Natural killer cell (primary cell): ENCODE results near the gene ECI1. TPM values are rescaled to one million over a fixed set of nuclear protein-coding genes. Genes with fewer than 3 reads are reported as not detected.

Experiments used
- ATAC-seq, 3 donors: fragments of 150-1000 bp in 2 of 3; fragments of 200-7000 bp in 1 of 3; cut with Tn5 transposase; 1 replicate in 1 of 3; 2 replicates in 2 of 3; pipeline ENCODE4 v1.10.0; 2021; ENCODE audit warnings: mild to moderate bottlenecking in 2 of 3, moderate library complexity in 2 of 3
- DNase-seq, 2 donors: peaks; one replicate each; pipeline versions ENCODE4 v3.0.0 to v3.0.0-alpha.2; 2013 to 2021; ENCODE audit warnings: mixed read lengths in 1 of 2
- H3K27ac ChIP-seq: one replicate; pipeline ENCODE4 v1.5.1; 2013; ENCODE audit warnings: mild to moderate bottlenecking, low read length
- H3K27me3 ChIP-seq: one replicate; pipeline ENCODE4 v1.6.1; 2013; ENCODE audit warnings: low read length; ENCODE audit not compliant: control insufficient read depth, insufficient read depth
- H3K36me3 ChIP-seq: one replicate; pipeline ENCODE4 v1.6.1; 2013; ENCODE audit warnings: low read length; ENCODE audit not compliant: control insufficient read depth, insufficient read depth
- H3K4me1 ChIP-seq: one replicate; pipeline ENCODE4 v1.6.1; 2013; ENCODE audit warnings: low read length; ENCODE audit not compliant: control insufficient read depth, insufficient read depth
- H3K4me3 ChIP-seq: one replicate; pipeline ENCODE4 v1.5.1; 2013; ENCODE audit warnings: low read length
- H3K9me3 ChIP-seq: one replicate; pipeline ENCODE4 v1.6.1; 2013; ENCODE audit warnings: low read length; ENCODE audit not compliant: control insufficient read depth, insufficient read depth
- H3K27ac Mint-ChIP-seq, 2 donors: one replicate each; pipeline ENCODE4 v1.8.0; 2022; ENCODE audit warnings: mild to moderate bottlenecking in 2 of 2, mixed read lengths in 2 of 2, moderate library complexity in 1 of 2
- H3K27me3 Mint-ChIP-seq, 2 donors: one replicate each; pipeline ENCODE4 v1.8.0; 2022; ENCODE audit warnings: low read depth in 2 of 2, mixed read lengths in 2 of 2
- H3K36me3 Mint-ChIP-seq: one replicate; pipeline ENCODE4 v1.8.0; 2022; ENCODE audit warnings: mixed read lengths
- H3K4me1 Mint-ChIP-seq, 2 donors: one replicate each; pipeline ENCODE4 v1.8.0; 2022; ENCODE audit warnings: mixed read lengths in 2 of 2
- H3K4me3 Mint-ChIP-seq: one replicate; pipeline ENCODE4 v1.8.0; 2022; ENCODE audit warnings: mild to moderate bottlenecking, moderate library complexity, mixed read lengths
- H3K9me3 Mint-ChIP-seq, 2 donors: one replicate each; pipeline ENCODE4 v1.8.0; 2022; ENCODE audit warnings: mixed read lengths in 2 of 2
- CTCF ChIP-seq: fragments of 200-600 bp; IDR thresholded peaks from one replicate; pipeline ENCODE4 v1.8.0; 2022; ENCODE audit warnings: antibody characterized with exemption
- WGBS: methylation state at CpG from one replicate; pipeline ENCODE4 v1.1.7; 2013; ENCODE audit warnings: missing lambda C conversion rate; ENCODE audit not compliant: insufficient coverage; 5-methylcytosine and 5-hydroxymethylcytosine counted together
- intact Hi-C: fragments of 100-400 bp; cut with micrococcal nuclease; formaldehyde crosslinking; loops from one replicate; pipeline ENCODE4 v1.14.2; 2022
- total RNA-seq, 4 donors: library from RNA; stranded (reverse); fragments of 120-200 nt in 1 of 4; gene quantifications; one replicate each; pipeline versions ENCODE4 v1.2.3 to v1.2.4, GENCODE V29; 2013 to 2022

ECI1 gene
- total RNA-seq, 3 donors from 2014 or later (not counting 1 experiment from before 2014, with no cell fraction given) = 14.6 to 19.2 (median 19.0) TPM

GRCh38 chr16:2191446-2191706 is 60.0 kb downstream of the ECI1 start:
- no peak overlapping the region for H3K4me3 ChIP-seq
- no peaks in the 10 kb centered on the region for H3K9me3 ChIP-seq
- peaks cover 11% of the 10 kb centered on the region for H3K4me1 ChIP-seq
- no peak overlapping the region for H3K27ac ChIP-seq
- H3K4me1 Mint-ChIP-seq = peaks cover 0 to 5% of the 10 kb centered on the region in 2 donors
- no peak overlapping the region for H3K4me3 Mint-ChIP-seq
- DNase-seq = no peak
- no peaks in the 10 kb centered on the region for H3K9me3 Mint-ChIP-seq
- H3K27me3 Mint-ChIP-seq = peaks cover 0 to 5% of the 10 kb centered on the region in 2 donors
- intact Hi-C loops = no loop called here
- no peak for TF ChIP-seq CTCF
- H3K27me3 ChIP-seq = peaks cover 19% of the 10 kb centered on the region
- no peaks in the 10 kb centered on the region for H3K36me3 ChIP-seq
- no peaks in the 10 kb centered on the region for H3K36me3 Mint-ChIP-seq
- no peak for ATAC-seq
- no peak overlapping the region for H3K27ac Mint-ChIP-seq
- WGBS = 92% methylated on average over 11 of the region's 11 CpGs

- H3K27ac Mint-ChIP-seq = no peak overlapping the region
- TF ChIP-seq CTCF = no peak
- intact Hi-C loops = no loop called here
- H3K4me1 ChIP-seq = peaks cover 10% of the 10 kb centered on the region
- H3K4me3 Mint-ChIP-seq = no peak overlapping the region
- ATAC-seq (no peak), DNase-seq (no peak)
- H3K9me3 Mint-ChIP-seq = no peaks in the 10 kb centered on the region
- peaks cover 0 to 5% of the 10 kb centered on the region in 2 donors for H3K4me1 Mint-ChIP-seq
- WGBS = 83% methylated on average over 25 of the region's 25 CpGs
- H3K27me3 Mint-ChIP-seq = peaks cover 0 to 5% of the 10 kb centered on the region in 2 donors
- H3K27me3 ChIP-seq = peaks cover 19% of the 10 kb centered on the region
- H3K27ac ChIP-seq = no peak overlapping the region
- no peak overlapping the region for H3K4me3 ChIP-seq
- no peaks in the 10 kb centered on the region for H3K36me3 ChIP-seq
- H3K9me3 ChIP-seq = no peaks in the 10 kb centered on the region
- H3K36me3 Mint-ChIP-seq = no peaks in the 10 kb centered on the region
Measured at GRCh38 chr16:2190659-2191445, 60.5 kb downstream of the ECI1 start.

GRCh38 chr16:2190002-2190658 is 61.3 kb downstream of the ECI1 start:
- Mint-ChIP-seq H3K4me3 (no peak overlapping the region), H3K4me1 (peaks cover 0 to 4% of the 10 kb centered on the region in 2 donors), H3K9me3 (no peaks in the 10 kb centered on the region), H3K27me3 (peaks cover 0 to 5% of the 10 kb centered on the region in 2 donors), H3K27ac (no peak overlapping the region), H3K36me3 (no peaks in the 10 kb centered on the region)
- no peak overlapping the region for H3K27ac ChIP-seq
- ATAC-seq (no peak), DNase-seq (no peak)
- no peaks in the 10 kb centered on the region for H3K36me3 ChIP-seq
- peaks cover 12% of the 10 kb centered on the region for H3K27me3 ChIP-seq
- no peak overlapping the region for H3K4me3 ChIP-seq
- H3K9me3 ChIP-seq = no peaks in the 10 kb centered on the region
- H3K4me1 ChIP-seq = peaks cover 3% of the 10 kb centered on the region
- intact Hi-C loops = no loop called here
- WGBS = 92% methylated on average over 24 of the region's 24 CpGs
- no peak for TF ChIP-seq CTCF

Other genes with a start within 250 kb of the ECI1 start
- 10 to 100 TPM; 56.1 to 71.6 (median 58.2) TPM for gene ZNF598, start 241.8 kb downstream of the ECI1 start, total RNA-seq
- gene NPW, start 231.8 kb downstream of the ECI1 start, total RNA-seq = under 1 TPM in 1 of 3 donors, not detected in 2; 0.80 TPM
- 1 to 10 TPM; 4.3 to 7.1 (median 5.6) TPM for gene NHERF2, start 224.7 kb downstream of the ECI1 start, total RNA-seq
- 10 to 100 TPM in 1 of 3 donors, 1 to 10 TPM in 2; 8.7 to 12.9 (median 9.7) TPM for gene NTHL1, start 203.8 kb downstream of the ECI1 start, total RNA-seq
- gene TSC2, start 203.6 kb downstream of the ECI1 start, total RNA-seq = 100 to 1,000 TPM; 135 to 197 (median 161) TPM
- gene PKD1, start 115.7 kb downstream of the ECI1 start, total RNA-seq = 100 to 1,000 TPM in 1 of 3 donors, 10 to 100 TPM in 2; 87.0 to 105 (median 99.1) TPM
- under 1 TPM in 2 of 3 donors, not detected in 1; 0.27 to 0.28 TPM for gene RAB26, start 103.0 kb downstream of the ECI1 start, total RNA-seq
- gene TRAF7, start 95.8 kb downstream of the ECI1 start, total RNA-seq = 10 to 100 TPM; 29.3 to 39.1 (median 37.3) TPM
- not detected for gene CASKIN1, start 55.0 kb downstream of the ECI1 start, total RNA-seq
- 10 to 100 TPM; 19.7 to 30.2 (median 27.8) TPM for gene MLST8, start 46.1 kb downstream of the ECI1 start, total RNA-seq
- 1 to 10 TPM; 3.2 to 5.2 (median 3.6) TPM for gene BRICD5, start 40.7 kb downstream of the ECI1 start, total RNA-seq
- 10 to 100 TPM in 2 of 3 donors, 1 to 10 TPM in 1; 9.7 to 12.8 (median 12.4) TPM for gene PGP, start 36.7 kb downstream of the ECI1 start, total RNA-seq
- gene E4F1, start 28.0 kb downstream of the ECI1 start, total RNA-seq = 10 to 100 TPM; 43.6 to 45.7 (median 45.7) TPM
- gene DNASE1L2, start 15.1 kb downstream of the ECI1 start, total RNA-seq = 1 to 10 TPM in 1 of 3 donors, under 1 TPM in 2; 0.19 to 1.4 (median 0.77) TPM
- 100 to 1,000 TPM; 269 to 284 (median 273) TPM for gene RNPS1, start 16.5 kb upstream of the ECI1 start, total RNA-seq
- gene ABCA3, start 89.1 kb upstream of the ECI1 start, total RNA-seq = 10 to 100 TPM; 12.2 to 17.5 (median 16.6) TPM
- gene CCNF, start 177.9 kb upstream of the ECI1 start, total RNA-seq = 10 to 100 TPM in 1 of 3 donors, 1 to 10 TPM in 2; 7.5 to 14.2 (median 8.4) TPM
- 1 to 10 TPM in 1 of 3 donors, under 1 TPM in 2; 0.47 to 2.2 (median 0.55) TPM for gene TEDC2, start 208.5 kb upstream of the ECI1 start, total RNA-seq
- gene NTN3, start 219.7 kb upstream of the ECI1 start, total RNA-seq = not detected
- gene TBC1D24, start 223.5 kb upstream of the ECI1 start, total RNA-seq = 10 to 100 TPM in 2 of 3 donors, 1 to 10 TPM in 1; 7.2 to 13.0 (median 10.9) TPM